GM19372 (cell line): Measurements from ENCODE around the gene MINPP1.
"Not testable (repeated sequence)": the region's sequence is repeated elsewhere in the genome, so short reads cannot be mapped to it uniquely, and the experiment has no call there.

ENCODE experiments used
- ATAC-seq: cut with Tn5 transposase; IDR thresholded peaks from one replicate; pipeline ENCODE4 v1.9.1; 2021; ENCODE audit warnings: mild to moderate bottlenecking, low read depth, moderate library complexity; ENCODE audit not compliant: unreplicated experiment

Gene MINPP1

GRCh38 chr10:87504640-87505365, at the start of gene MINPP1:
MINPP1 (plus strand) TSS chr10:87504893; CDS start chr10:87504916, 23 bp downstream.
- ATAC-seq = peak; percentile 81

GRCh38 chr10:87456586-87457220, 48.0 kb upstream of the MINPP1 start:
- not testable (repeated sequence) for ATAC-seq

GRCh38 chr10:87461751-87462150, 42.9 kb upstream of the MINPP1 start:
- ATAC-seq = not testable (repeated sequence)

- not testable (repeated sequence) for ATAC-seq
These were observed 37.8 kb upstream of the MINPP1 start for GRCh38 chr10:87466849-87467248.

- ATAC-seq = not testable (repeated sequence)
These were observed 16.0 kb upstream of the MINPP1 start for GRCh38 chr10:87488733-87489132.

GRCh38 chr10:87490285-87490684, 14.4 kb upstream of the MINPP1 start:
- ATAC-seq = not testable (repeated sequence)

- not testable (repeated sequence) for ATAC-seq
These were observed 12.2 kb upstream of the MINPP1 start for GRCh38 chr10:87492450-87492849.

GRCh38 chr10:87495446-87495845, 9.2 kb upstream of the MINPP1 start:
- ATAC-seq = not testable (repeated sequence)

- ATAC-seq = not testable (repeated sequence)
These were observed 7.3 kb upstream of the MINPP1 start for GRCh38 chr10:87497386-87497785.

- not testable (repeated sequence) for ATAC-seq
These were observed 6.4 kb upstream of the MINPP1 start for GRCh38 chr10:87498106-87498789.

GRCh38 chr10:87500646-87501048, 4.0 kb upstream of the MINPP1 start:
- ATAC-seq = no peak

GRCh38 chr10:87503401-87503800, 1.3 kb upstream of the MINPP1 start:
- no peak for ATAC-seq

GRCh38 chr10:87503886-87504285, 807 bp upstream of the MINPP1 start:
- no peak for ATAC-seq

- no peak for ATAC-seq
These were observed 420 bp upstream of the MINPP1 start for GRCh38 chr10:87504307-87504639.

- peak; percentile 56 for ATAC-seq
These were observed 846 bp downstream of the MINPP1 start for GRCh38 chr10:87505366-87506111.

- no peak for ATAC-seq
These were observed 2.3 kb downstream of the MINPP1 start for GRCh38 chr10:87506956-87507355.

- ATAC-seq = no peak
These were observed 3.3 kb downstream of the MINPP1 start for GRCh38 chr10:87507879-87508483.

- no peak for ATAC-seq
These were observed 4.1 kb downstream of the MINPP1 start for GRCh38 chr10:87508837-87509236.

- no peak for ATAC-seq
These were observed 5.3 kb downstream of the MINPP1 start for GRCh38 chr10:87510025-87510424.

GRCh38 chr10:87511526-87511925, 6.8 kb downstream of the MINPP1 start:
- no peak for ATAC-seq
